BLaER1 treated with 17β-estradiol and CSF1 and Interleukin-3, amounts not matched to agents 10 nM and 100 nM (cell line): ENCODE data around the gene HCRT.
"Not testable (repeated sequence)": the region's sequence is repeated elsewhere in the genome, so short reads cannot be mapped to it uniquely, and the experiment has no call there.

Experiments used
- H3K27ac ChIP-seq, 11 experiments: shearing (Covaris generic); formaldehyde crosslinking; 2 replicates each; pipeline ENCODE4 v1.8.1; 2022
- H3K27me3 ChIP-seq, 11 experiments: shearing (Covaris generic); formaldehyde crosslinking; 2 replicates each; pipeline ENCODE4 v1.8.1; 2022
- H3K36me3 ChIP-seq, 11 experiments: shearing (Covaris generic); formaldehyde crosslinking; 2 replicates each; pipeline ENCODE4 v1.8.1; 2022
- H3K4me1 ChIP-seq, 10 experiments: shearing (Covaris generic); formaldehyde crosslinking; 2 replicates each; pipeline ENCODE4 v1.8.1; 2022
- H3K4me2 ChIP-seq, 11 experiments: shearing (Covaris generic); formaldehyde crosslinking; 2 replicates each; pipeline ENCODE4 v1.8.1; 2022
- H3K4me3 ChIP-seq, 10 experiments: shearing (Covaris generic); formaldehyde crosslinking; 2 replicates each; pipeline ENCODE4 v1.8.1; 2022
- H3K9ac ChIP-seq, 11 experiments: shearing (Covaris generic); formaldehyde crosslinking; 2 replicates each; pipeline ENCODE4 v1.8.1; 2022
- H3K9me3 ChIP-seq, 11 experiments: shearing (Covaris generic); formaldehyde crosslinking; replicated peaks in 1 of 11; 2 replicates each; pipeline ENCODE4 v1.8.1; 2022
- H4K20me1 ChIP-seq, 11 experiments: shearing (Covaris generic); formaldehyde crosslinking; 2 replicates each; pipeline ENCODE4 v1.8.1; 2022
- Cebpa-rat ChIP-seq, 11 experiments: shearing (Covaris generic); IDR thresholded peaks; 2 replicates each; pipeline ENCODE4 v1.8.1; 2022

Gene HCRT

GRCh38 chr17:42193216-42193968, 8.1 kb upstream of the HCRT start:
- peak overlapping the region; percentile 71 to 89 (median 81) for H3K9ac ChIP-seq
- peaks cover 33 to 59% (median 53%) of the 10 kb centered on the region in 10 experiments for H3K4me1 ChIP-seq
- no peak for TF ChIP-seq Cebpa-rat (IDR thresholded peaks at IDR 0.05)
- H3K9me3 ChIP-seq = no peaks in the 10 kb centered on the region
- no peaks in the 10 kb centered on the region for H3K27me3 ChIP-seq
- peak overlapping the region; percentile 67 to 84 (median 70) for H3K4me3 ChIP-seq
- peak overlapping the region; percentile 75 to 89 (median 82) for H3K27ac ChIP-seq
- H3K36me3 ChIP-seq = peaks cover 0 to 13% (median 0%) of the 10 kb centered on the region in 11 experiments; a peak in 3 of 22 replicates
- H3K4me2 ChIP-seq = peak overlapping the region; percentile 78 to 100 (median 96)
- no peaks in the 10 kb centered on the region for H4K20me1 ChIP-seq

GRCh38 chr17:42192189-42193126, 7.2 kb upstream of the HCRT start:
- H4K20me1 ChIP-seq = no peaks in the 10 kb centered on the region
- peak overlapping the region; percentile 67 to 84 (median 70); a peak in 13 of 20 replicates for H3K4me3 ChIP-seq
- H3K27me3 ChIP-seq = no peaks in the 10 kb centered on the region
- peak overlapping the region; percentile 22 to 89 (median 81); a peak in 15 of 22 replicates for H3K9ac ChIP-seq
- H3K36me3 ChIP-seq = peaks cover 0 to 13% (median 0%) of the 10 kb centered on the region in 11 experiments; a peak in 3 of 22 replicates
- peak overlapping the region in 8 of 11 experiments; percentile 11 to 89 (median 78); a peak in 12 of 22 replicates for H3K27ac ChIP-seq
- peak overlapping the region; percentile 78 to 100 (median 96) for H3K4me2 ChIP-seq
- no peaks in the 10 kb centered on the region for H3K9me3 ChIP-seq
- no peak for TF ChIP-seq Cebpa-rat (IDR thresholded peaks at IDR 0.05)
- peaks cover 27 to 59% (median 52%) of the 10 kb centered on the region in 10 experiments for H3K4me1 ChIP-seq

- H3K4me2 ChIP-seq = peak overlapping the region in 4 of 11 experiments; percentile 8 to 43 (median 26); a peak in 6 of 22 replicates
- H3K9ac ChIP-seq = 0 out of 22 replicates have a peak overlapping the region, but pooled peaks of 1 of the 11 experiments have one; percentile 41
- H3K9me3 ChIP-seq = no peaks in the 10 kb centered on the region
- no peak overlapping the region for H3K4me3 ChIP-seq
- H3K27ac ChIP-seq = no peak overlapping the region
- no peaks in the 10 kb centered on the region for H3K27me3 ChIP-seq
- H3K36me3 ChIP-seq = peaks cover 0 to 13% (median 0%) of the 10 kb centered on the region in 11 experiments; a peak in 3 of 22 replicates
- no peaks in the 10 kb centered on the region for H4K20me1 ChIP-seq
- TF ChIP-seq Cebpa-rat (IDR thresholded peaks at IDR 0.05) = no peak
- H3K4me1 ChIP-seq = peaks cover 37 to 65% (median 56%) of the 10 kb centered on the region in 10 experiments
Observed at GRCh38 chr17:42191275-42191608, 6.0 kb upstream of the HCRT start.

GRCh38 chr17:42190491-42191274, 5.4 kb upstream of the HCRT start:
- H3K9me3 ChIP-seq = no peaks in the 10 kb centered on the region
- no peak for TF ChIP-seq Cebpa-rat (IDR thresholded peaks at IDR 0.05)
- H3K27ac ChIP-seq = no peak overlapping the region; a peak in 1 of 22 replicates
- H3K4me3 ChIP-seq = no peak overlapping the region
- peaks cover 0 to 13% (median 0%) of the 10 kb centered on the region in 11 experiments; a peak in 3 of 22 replicates for H3K36me3 ChIP-seq
- H3K4me2 ChIP-seq = peak overlapping the region in 6 of 11 experiments; percentile 28 to 48 (median 38); a peak in 12 of 22 replicates
- H3K4me1 ChIP-seq = peaks cover 43 to 70% (median 60%) of the 10 kb centered on the region in 10 experiments
- H3K9ac ChIP-seq = 0 out of 22 replicates have a peak overlapping the region, but pooled peaks of 2 of the 11 experiments have one; percentile 22 to 41
- no peaks in the 10 kb centered on the region for H3K27me3 ChIP-seq
- no peaks in the 10 kb centered on the region for H4K20me1 ChIP-seq

GRCh38 chr17:42189651-42189965, 4.4 kb upstream of the HCRT start:
- Histone ChIP-seq H3K27ac (peak overlapping the region in 1 of 11 experiments; percentile 17; a peak in 1 of 22 replicates), H3K4me2 (peak overlapping the region in 9 of 11 experiments; percentile 8 to 48 (median 37); a peak in 13 of 22 replicates), H3K9me3 (no peaks in the 10 kb centered on the region), H4K20me1 (no peaks in the 10 kb centered on the region), H3K27me3 (peaks cover 0 to 8% (median 0%) of the 10 kb centered on the region in 11 experiments; a peak in 3 of 22 replicates), H3K36me3 (peaks cover 0 to 13% (median 0%) of the 10 kb centered on the region in 11 experiments; a peak in 3 of 22 replicates), H3K4me3 (no peak overlapping the region), H3K9ac (peak overlapping the region in 3 of 11 experiments; percentile 22 to 51 (median 25); a peak in 2 of 22 replicates), H3K4me1 (peaks cover 49 to 78% (median 64%) of the 10 kb centered on the region in 10 experiments)
- TF ChIP-seq Cebpa-rat (IDR thresholded peaks at IDR 0.05) = no peak

- Histone ChIP-seq H3K36me3 (peaks cover 0 to 13% (median 0%) of the 10 kb centered on the region in 11 experiments; a peak in 3 of 22 replicates), H3K9ac (0 out of 22 replicates have a peak overlapping the region, but pooled peaks of 1 of the 11 experiments have one; percentile 25), H3K27me3 (peaks cover 0 to 9% (median 0%) of the 10 kb centered on the region in 11 experiments; a peak in 3 of 22 replicates), H3K4me2 (peak overlapping the region in 9 of 11 experiments; percentile 8 to 48 (median 37); a peak in 12 of 22 replicates), H3K4me1 (peaks cover 51 to 79% (median 67%) of the 10 kb centered on the region in 10 experiments), H3K27ac (no peak overlapping the region), H4K20me1 (no peaks in the 10 kb centered on the region), H3K4me3 (no peak overlapping the region), H3K9me3 (no peaks in the 10 kb centered on the region)
- no peak for TF ChIP-seq Cebpa-rat (IDR thresholded peaks at IDR 0.05)
Observed at GRCh38 chr17:42188749-42189650, 3.7 kb upstream of the HCRT start.

- no peaks in the 10 kb centered on the region for H3K9me3 ChIP-seq
Observed at GRCh38 chr17:42187833-42188232, 2.6 kb upstream of the HCRT start.

GRCh38 chr17:42186191-42186590, 939 bp upstream of the HCRT start:
- Histone ChIP-seq H3K4me2 (peak overlapping the region in 8 of 11 experiments; percentile 20 to 96 (median 85); a peak in 13 of 22 replicates), H3K27me3 (peaks cover 11 to 34% (median 21%) of the 10 kb centered on the region in 11 experiments), H3K4me1 (peaks cover 54 to 80% (median 69%) of the 10 kb centered on the region in 10 experiments)
- H3K9me3 ChIP-seq, H3K9ac ChIP-seq, H4K20me1 ChIP-seq, H3K27ac ChIP-seq, H3K36me3 ChIP-seq, H3K4me3 ChIP-seq: not testable (repeated sequence)

More at GRCh38 chr17:42187833-42188232, 2.6 kb upstream of the HCRT start:
- TF ChIP-seq Cebpa-rat (IDR thresholded peaks at IDR 0.05) = no peak
- Histone ChIP-seq H3K27ac (no peak overlapping the region), H3K4me2 (no peak overlapping the region), H3K9ac (no peak overlapping the region), H4K20me1 (no peaks in the 10 kb centered on the region), H3K27me3 (peaks cover 0 to 17% (median 5%) of the 10 kb centered on the region in 11 experiments; a peak in 14 of 22 replicates), H3K36me3 (peaks cover 0 to 13% (median 0%) of the 10 kb centered on the region in 11 experiments; a peak in 3 of 22 replicates), H3K4me1 (peaks cover 51 to 79% (median 67%) of the 10 kb centered on the region in 10 experiments), H3K4me3 (no peak overlapping the region)
